GM19463 (cell line): ENCODE results near the gene PSMB7.

ENCODE experiments used
- ATAC-seq: cut with Tn5 transposase; IDR thresholded peaks from one replicate; pipeline ENCODE4 v1.9.1; 2021; ENCODE audit warnings: mild to moderate bottlenecking, moderate library complexity; ENCODE audit not compliant: unreplicated experiment

Gene PSMB7

GRCh38 chr9:124329206-124329792 lies 85.9 kb downstream of the PSMB7 start:
- ATAC-seq: no peak

GRCh38 chr9:124328285-124328684 lies 87.0 kb downstream of the PSMB7 start:
- no peak for ATAC-seq

- no peak for ATAC-seq
These were observed 87.8 kb downstream of the PSMB7 start for GRCh38 chr9:124327491-124327890.

GRCh38 chr9:124326378-124326777 lies 88.9 kb downstream of the PSMB7 start:
- no peak for ATAC-seq

GRCh38 chr9:124325816-124326215 lies 89.4 kb downstream of the PSMB7 start:
- no peak for ATAC-seq

- no peak for ATAC-seq
These were observed 91.3 kb downstream of the PSMB7 start for GRCh38 chr9:124323904-124324303.

- ATAC-seq: no peak
These were observed 92.4 kb downstream of the PSMB7 start for GRCh38 chr9:124322618-124323432.

GRCh38 chr9:124321935-124322334 lies 93.3 kb downstream of the PSMB7 start:
- no peak for ATAC-seq

GRCh38 chr9:124321416-124321815 lies 93.8 kb downstream of the PSMB7 start:
- no peak for ATAC-seq

GRCh38 chr9:124320062-124320973 lies 94.9 kb downstream of the PSMB7 start:
- ATAC-seq: no peak

- no peak for ATAC-seq
These were observed 99.4 kb downstream of the PSMB7 start for GRCh38 chr9:124315882-124316281.

- ATAC-seq: no peak
These were observed 101.3 kb downstream of the PSMB7 start for GRCh38 chr9:124313940-124314339.

GRCh38 chr9:124312290-124313265 lies 102.7 kb downstream of the PSMB7 start:
- no peak for ATAC-seq

GRCh38 chr9:124311283-124311682 lies 104.0 kb downstream of the PSMB7 start:
- ATAC-seq: no peak

- ATAC-seq: no peak
These were observed 105.6 kb downstream of the PSMB7 start for GRCh38 chr9:124309667-124310084.

GRCh38 chr9:124308606-124309491 lies 106.4 kb downstream of the PSMB7 start:
- no peak for ATAC-seq

GRCh38 chr9:124307379-124308030 lies 107.7 kb downstream of the PSMB7 start:
- no peak for ATAC-seq

GRCh38 chr9:124306098-124306735 lies 109.0 kb downstream of the PSMB7 start:
- no peak for ATAC-seq
